ENCODE measurements around the gene CTNNAL1. TPM values are rescaled to one million over a fixed set of nuclear protein-coding genes. Genes with fewer than 3 reads are reported as not detected.

Gene CTNNAL1
- total RNA-seq, 1 donor from 2014 or later: 142 TPM

Other genes with a start within 250 kb of the CTNNAL1 start
- gene ACTL7B, start 157.5 kb downstream of the CTNNAL1 start, total RNA-seq: not detected in 2 replicates
- not detected in 2 replicates for gene ACTL7A, start 151.2 kb downstream of the CTNNAL1 start, total RNA-seq
- gene ELP1, start 79.4 kb downstream of the CTNNAL1 start, total RNA-seq: 19.2 and 32.9 TPM in 2 replicates
- 2.6 TPM in 2 replicates for gene ABITRAM, start 79.1 kb downstream of the CTNNAL1 start, total RNA-seq
- 50.1 and 57.7 TPM in 2 replicates for gene TMEM245, start 106.4 kb upstream of the CTNNAL1 start, total RNA-seq
- gene FRRS1L, start 153.8 kb upstream of the CTNNAL1 start, total RNA-seq: under 0.01 TPM in 1 of 2 replicates, not detected in the other